GM18873 (cell line): ENCODE results near the gene DCLK1.

ENCODE experiments used
- ATAC-seq: cut with Tn5 transposase; IDR thresholded peaks from one replicate; pipeline ENCODE4 v1.9.1; 2021; ENCODE audit warnings: mild to moderate bottlenecking, moderate library complexity, moderate number of reproducible peaks; ENCODE audit not compliant: unreplicated experiment, low FRiP score

DCLK1 gene

DNA sequence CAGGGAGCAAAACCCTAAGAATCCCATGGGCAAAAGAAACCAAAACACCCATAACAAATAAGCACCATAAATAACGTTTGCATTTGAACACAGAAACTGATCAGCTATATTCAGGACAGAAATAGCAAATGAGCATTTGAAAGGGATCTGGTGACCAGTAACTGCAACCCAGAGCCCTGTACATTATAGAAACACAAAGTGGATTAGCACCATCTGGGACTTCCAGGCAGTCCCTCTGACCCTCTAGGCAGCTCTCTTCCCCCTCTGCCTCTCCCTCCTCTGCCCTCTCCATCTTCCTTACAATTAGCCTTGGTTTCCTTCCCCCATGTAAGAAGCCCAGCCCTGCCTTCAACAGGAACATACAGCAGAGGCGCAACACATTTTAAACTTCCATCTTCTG lies 215.0 kb downstream of the DCLK1 start:
- no peak for ATAC-seq

DNA sequence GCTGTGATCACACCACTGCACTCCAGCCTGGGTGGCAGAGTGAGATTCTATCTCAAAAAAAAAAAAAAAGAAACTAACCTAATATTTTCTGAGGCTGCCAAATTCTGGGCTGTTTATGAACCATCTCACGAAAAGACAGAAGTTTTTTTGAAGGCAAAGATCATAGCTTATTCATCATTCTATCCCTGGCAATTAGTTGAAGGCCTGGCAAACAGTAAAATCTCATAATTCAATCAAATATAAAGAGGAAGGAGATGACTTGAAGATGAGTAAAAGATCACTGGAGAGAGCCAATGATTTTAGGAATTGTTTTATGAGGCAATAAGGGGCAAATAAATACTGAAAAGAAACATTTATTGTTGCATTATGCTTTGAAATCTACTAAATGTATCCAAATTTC lies 216.5 kb downstream of the DCLK1 start:
- no peak for ATAC-seq

DNA sequence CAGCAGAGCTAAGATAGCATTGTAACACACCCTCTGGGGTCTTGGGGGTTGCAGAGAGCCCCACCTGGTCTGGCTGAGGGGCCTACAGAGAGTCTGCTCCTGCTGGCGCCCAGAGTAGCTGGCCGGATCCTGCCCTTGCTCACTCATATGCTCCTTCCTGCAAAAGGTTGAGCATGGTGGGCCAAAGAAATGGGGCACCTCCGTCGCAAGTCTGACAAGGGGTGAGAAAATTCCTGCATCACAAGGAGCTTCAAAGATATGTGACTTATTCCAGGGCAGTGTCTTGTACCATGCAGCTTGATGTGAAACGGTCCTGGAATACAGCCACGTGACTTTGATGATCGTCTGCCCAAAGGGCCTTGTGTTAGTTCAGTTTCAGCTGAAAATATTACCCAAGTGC lies 218.3 kb downstream of the DCLK1 start:
- no peak for ATAC-seq

DNA sequence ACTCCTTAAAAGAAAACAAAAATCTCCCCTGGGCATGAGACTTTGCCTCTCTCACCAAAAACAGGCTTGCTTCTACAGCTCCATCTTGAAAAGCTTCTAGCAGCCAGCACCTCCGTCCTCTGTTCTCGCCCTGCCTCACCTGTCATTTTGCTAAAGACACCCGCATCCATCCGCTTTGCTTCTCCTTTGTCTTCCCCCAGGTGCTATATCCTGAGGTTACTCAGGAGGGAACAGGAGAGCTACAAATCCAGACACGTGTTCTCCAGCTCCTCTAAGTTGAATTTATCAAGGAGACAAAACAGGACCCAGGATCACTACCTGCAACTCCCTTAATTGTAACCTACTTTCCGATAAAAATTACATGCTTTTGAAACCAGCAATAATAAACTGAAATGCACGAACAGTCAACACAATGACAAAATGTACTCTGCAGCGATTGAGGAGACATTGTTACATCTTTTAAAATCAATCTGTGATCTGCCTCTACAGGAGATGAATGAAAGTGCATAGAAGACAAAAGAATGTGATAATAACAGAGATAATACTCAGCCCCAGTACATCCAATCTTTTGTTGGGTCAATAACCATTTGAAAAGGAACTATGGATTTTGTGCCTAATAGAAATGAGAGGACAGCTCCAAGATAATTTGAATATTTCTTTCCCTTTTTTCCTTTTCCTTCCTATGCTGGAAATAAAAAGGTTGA lies 221.2 kb downstream of the DCLK1 start:
- no peak for ATAC-seq

DNA sequence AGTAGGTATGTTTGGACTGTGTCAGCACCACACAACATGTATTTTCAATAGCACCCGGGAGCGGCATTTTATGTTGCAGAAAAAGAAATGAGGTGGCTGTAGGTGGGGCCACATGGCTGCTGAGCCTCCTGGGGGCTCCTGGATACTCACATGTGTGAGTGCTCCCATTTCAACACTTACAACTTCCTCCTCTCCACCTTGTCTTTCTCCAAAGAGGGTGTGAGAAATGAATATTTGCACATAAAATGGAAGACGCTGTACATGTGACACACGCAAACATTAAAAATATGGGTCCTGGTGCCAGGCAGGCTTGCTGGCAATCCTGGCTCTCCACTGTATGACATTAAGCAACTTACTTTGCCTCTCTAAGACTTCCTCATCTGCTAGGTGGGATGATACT lies 222.1 kb downstream of the DCLK1 start:
- ATAC-seq: no peak

GRCh38 chr13:35908226-35908625 lies 223.0 kb downstream of the DCLK1 start:
- no peak for ATAC-seq

- no peak for ATAC-seq
Observed at GRCh38 chr13:35906636-35907035, 224.5 kb downstream of the DCLK1 start.

DNA sequence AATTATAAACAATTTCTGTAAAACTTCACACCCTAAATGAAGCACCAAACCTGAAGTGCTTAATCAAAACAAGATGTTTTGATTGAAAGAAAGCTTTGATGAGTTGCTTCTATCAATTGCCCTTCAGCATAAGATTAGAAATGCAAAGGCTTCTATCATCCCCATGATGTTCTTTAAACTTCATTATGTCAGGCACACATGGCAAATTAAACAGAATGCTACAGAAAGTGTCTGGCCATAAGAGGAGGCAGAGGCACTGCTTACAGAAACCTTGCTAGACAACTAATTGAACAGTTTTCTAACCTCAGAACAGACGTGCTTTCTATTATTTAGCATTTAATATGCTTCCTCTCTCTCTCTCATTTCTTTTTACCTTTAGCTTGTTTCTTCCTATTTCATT lies 228.1 kb downstream of the DCLK1 start:
- no peak for ATAC-seq

DNA sequence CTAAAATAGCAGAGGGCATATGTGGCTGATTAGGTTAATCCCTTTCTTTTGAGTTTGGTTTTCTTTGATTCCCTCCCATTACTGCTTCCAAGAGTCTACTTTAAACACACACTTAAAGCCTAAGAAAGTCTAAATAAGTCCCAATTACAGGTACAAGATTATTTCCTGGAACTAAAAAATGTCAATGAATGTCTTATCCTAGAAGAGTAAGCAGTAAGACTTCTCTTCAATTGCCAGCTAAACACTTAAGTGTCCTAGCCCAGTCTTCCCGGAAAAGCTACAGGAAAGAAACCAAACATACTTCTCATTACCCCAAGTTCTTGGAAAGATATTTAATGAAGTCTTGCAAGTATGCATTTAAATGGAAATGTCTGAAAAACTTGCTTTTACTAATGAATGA lies 233.1 kb downstream of the DCLK1 start:
- no peak for ATAC-seq

- ATAC-seq: no peak
Observed at GRCh38 chr13:35894636-35895035, 236.5 kb downstream of the DCLK1 start.

GRCh38 chr13:35892837-35893814 lies 238.1 kb downstream of the DCLK1 start:
- no peak for ATAC-seq

DNA sequence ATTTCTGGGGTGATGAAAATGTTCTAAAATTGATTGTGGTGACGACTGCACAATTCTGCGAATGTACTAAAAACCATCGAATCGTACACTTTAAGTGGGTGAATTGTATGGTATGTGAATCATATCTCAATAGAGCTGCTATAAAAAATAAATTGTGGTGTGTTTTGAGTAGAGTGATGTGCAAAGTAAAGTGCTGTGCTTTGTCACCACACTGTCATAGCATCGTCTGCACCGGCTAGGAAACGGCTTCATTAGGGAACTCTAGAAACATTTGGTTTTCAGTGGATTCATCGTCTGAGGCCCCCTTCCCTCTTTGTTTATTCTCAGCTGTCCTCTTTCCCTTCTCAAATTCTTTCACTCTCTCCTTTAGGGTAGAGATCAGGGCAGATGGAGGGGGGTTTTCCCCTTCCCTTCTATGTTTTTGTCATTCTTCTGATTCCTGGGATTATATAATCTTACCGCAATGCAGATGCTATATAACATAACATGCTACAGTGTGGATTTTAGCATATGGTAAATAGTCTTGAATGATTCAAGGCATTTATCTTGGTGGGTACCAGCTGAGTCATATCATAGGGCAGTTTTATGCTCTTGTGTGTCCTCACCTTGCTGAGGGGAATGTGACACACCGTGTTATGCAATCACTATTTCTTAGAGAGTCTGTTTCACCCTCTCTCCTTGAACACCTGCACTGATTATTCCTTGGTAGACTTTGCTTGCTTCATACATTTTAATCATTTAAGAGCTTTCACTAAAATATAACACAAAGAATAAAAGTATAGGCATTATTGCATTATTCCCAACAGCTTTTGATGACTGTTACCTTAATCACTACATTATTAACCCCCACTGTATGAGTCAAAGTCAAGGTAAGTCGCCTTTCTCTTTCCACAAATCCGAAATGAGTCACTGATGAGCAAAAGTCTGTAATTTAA lies 239.4 kb downstream of the DCLK1 start:
- ATAC-seq: no peak

DNA sequence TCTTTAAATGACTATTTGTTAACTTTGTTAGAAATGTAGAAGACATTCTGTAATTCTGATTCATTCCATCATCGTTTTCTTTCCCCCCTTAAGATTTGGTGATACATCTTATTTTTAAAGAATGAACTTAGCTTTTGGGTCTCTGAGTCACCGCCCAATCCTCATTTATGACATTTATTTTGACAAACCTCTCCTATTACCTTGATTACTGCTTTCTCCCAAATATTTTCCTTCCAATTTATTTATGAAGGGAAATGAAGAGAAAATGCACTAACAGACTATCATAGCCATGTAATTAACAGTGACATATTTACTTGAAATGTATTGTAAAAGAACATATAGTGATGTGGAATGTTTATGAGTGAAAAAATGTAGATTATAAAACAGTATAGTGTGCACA lies 241.6 kb downstream of the DCLK1 start:
- ATAC-seq: no peak

GRCh38 chr13:35888981-35889380 lies 242.2 kb downstream of the DCLK1 start:
- no peak for ATAC-seq

GRCh38 chr13:35888457-35888883 lies 242.7 kb downstream of the DCLK1 start:
- no peak for ATAC-seq

DNA sequence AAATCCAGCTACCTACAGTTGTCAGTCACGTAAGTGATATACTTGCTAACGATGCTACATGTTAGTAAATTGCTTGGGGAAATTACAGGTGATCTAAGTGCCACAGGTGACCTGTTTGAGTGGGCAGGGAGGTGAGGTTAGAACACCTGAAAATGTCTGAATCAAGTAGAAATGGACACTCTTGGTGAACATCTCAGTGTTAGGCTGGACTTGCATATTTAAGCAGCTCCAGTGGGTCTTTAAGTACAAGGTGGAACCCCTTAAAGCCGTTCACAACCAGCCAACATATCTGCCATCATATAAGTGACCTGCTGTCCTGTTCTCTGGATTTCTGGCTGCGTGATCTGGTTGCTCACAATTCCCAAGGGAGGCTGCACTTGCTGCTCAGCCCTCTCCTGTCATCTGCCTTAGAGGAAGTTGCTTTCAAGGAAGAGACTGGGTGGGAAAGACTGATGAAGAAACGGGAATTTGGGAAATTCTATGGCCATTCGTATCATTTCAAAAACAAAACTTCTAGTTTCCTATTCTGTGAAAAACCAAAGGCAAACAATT lies 244.0 kb downstream of the DCLK1 start:
- no peak for ATAC-seq

GRCh38 chr13:35886332-35887114 lies 244.7 kb downstream of the DCLK1 start:
- no peak for ATAC-seq

- no peak for ATAC-seq
Observed at GRCh38 chr13:35884211-35884760, 246.9 kb downstream of the DCLK1 start.
